Bronchial epithelial cell (primary cell): ENCODE measurements around the gene TRIM24. TPM values are rescaled to one million over a fixed set of nuclear protein-coding genes. Genes with fewer than 3 reads are reported as not detected.

ENCODE experiments used
- DNase-seq: peaks from one replicate; pipeline ENCODE4 v3.0.0-alpha.2; 2010; ENCODE audit warnings: low read depth
- FAIRE-seq: peaks from 2 replicates; lab custom pipeline; 2011; peaks lifted over from hg19 to GRCh38; lab: Jason Lieb, UNC
- H3K27me3 ChIP-seq: 2 replicates; pipeline ENCODE4 v1.5.1; 2011; ENCODE audit warnings: low read length; ENCODE audit not compliant: control insufficient read depth, insufficient read depth
- H3K36me3 ChIP-seq: 2 replicates; pipeline ENCODE4 v1.5.1; 2011; ENCODE audit warnings: low read length; ENCODE audit not compliant: control insufficient read depth, insufficient read depth
- H3K4me3 ChIP-seq: 2 replicates; pipeline ENCODE4 v1.5.1; 2011; ENCODE audit warnings: mild to moderate bottlenecking, low read depth, low read length, control low read depth
- total RNA-seq: library from RNA; depleted of rRNA; stranded (reverse); fragments of >200 nt; gene quantifications from 2 replicates; pipeline ENCODE4 v1.2.1, GENCODE V29; 2014
- TF ChIP-seq, protein P1 (sequence below): IDR thresholded peaks from 2 replicates; pipeline ENCODE4 v1.5.1; 2011; ENCODE audit warnings: mild to moderate bottlenecking, moderate library complexity, low read length, control low read depth, inconsistent platforms; ENCODE audit not compliant: insufficient read depth, severe bottlenecking

Gene TRIM24
- total RNA-seq, 1 donor from 2014 or later, result 2.1 TPM

- FAIRE-seq (no peak), DNase-seq (no peak)
- Histone ChIP-seq H3K27me3 (no peaks in the 10 kb centered on the region), H3K4me3 (no peak overlapping the region), H3K36me3 (no peaks in the 10 kb centered on the region)
- TF ChIP-seq, protein P1, sequence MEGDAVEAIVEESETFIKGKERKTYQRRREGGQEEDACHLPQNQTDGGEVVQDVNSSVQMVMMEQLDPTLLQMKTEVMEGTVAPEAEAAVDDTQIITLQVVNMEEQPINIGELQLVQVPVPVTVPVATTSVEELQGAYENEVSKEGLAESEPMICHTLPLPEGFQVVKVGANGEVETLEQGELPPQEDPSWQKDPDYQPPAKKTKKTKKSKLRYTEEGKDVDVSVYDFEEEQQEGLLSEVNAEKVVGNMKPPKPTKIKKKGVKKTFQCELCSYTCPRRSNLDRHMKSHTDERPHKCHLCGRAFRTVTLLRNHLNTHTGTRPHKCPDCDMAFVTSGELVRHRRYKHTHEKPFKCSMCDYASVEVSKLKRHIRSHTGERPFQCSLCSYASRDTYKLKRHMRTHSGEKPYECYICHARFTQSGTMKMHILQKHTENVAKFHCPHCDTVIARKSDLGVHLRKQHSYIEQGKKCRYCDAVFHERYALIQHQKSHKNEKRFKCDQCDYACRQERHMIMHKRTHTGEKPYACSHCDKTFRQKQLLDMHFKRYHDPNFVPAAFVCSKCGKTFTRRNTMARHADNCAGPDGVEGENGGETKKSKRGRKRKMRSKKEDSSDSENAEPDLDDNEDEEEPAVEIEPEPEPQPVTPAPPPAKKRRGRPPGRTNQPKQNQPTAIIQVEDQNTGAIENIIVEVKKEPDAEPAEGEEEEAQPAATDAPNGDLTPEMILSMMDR, result no peak
Observed at GRCh38 chr7:138429577-138430250, 30.3 kb upstream of the TRIM24 start.

- DNase-seq (peak; percentile 63), FAIRE-seq (no peak)
- no peaks in the 10 kb centered on the region for H3K36me3 ChIP-seq
- TF ChIP-seq, protein P1, result no peak
- no peaks in the 10 kb centered on the region for H3K27me3 ChIP-seq
- H3K4me3 ChIP-seq, result no peak overlapping the region
Observed at GRCh38 chr7:138431517-138431916, 28.5 kb upstream of the TRIM24 start.

GRCh38 chr7:138433583-138434443 lies 26.2 kb upstream of the TRIM24 start:
- DNase-seq (no peak), FAIRE-seq (no peak)
- Histone ChIP-seq H3K36me3 (no peaks in the 10 kb centered on the region), H3K4me3 (no peak overlapping the region), H3K27me3 (no peaks in the 10 kb centered on the region)
- TF ChIP-seq, protein P1, result no peak

DNA sequence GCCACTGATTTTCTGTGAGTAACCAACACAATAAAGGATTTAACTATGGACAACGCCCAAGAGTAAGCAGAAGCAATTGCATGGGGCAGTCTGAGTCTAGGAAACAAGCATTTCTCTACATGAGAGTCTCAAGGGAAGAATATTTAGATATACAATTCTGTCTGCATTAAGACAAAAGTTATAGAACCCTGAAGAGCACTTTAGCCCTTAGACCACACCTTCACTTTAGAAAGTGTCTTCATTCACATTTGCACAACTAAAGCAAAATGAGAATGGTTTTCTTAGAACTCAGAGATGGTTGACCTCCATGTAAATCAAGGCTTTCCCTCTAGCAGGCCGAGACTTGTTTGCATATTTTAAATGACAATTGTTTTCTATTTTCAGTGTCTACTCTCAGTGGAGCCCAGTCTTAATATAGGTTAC lies 25.5 kb upstream of the TRIM24 start:
- DNase-seq, result no peak
- no peak for FAIRE-seq
- Histone ChIP-seq H3K4me3 (no peak overlapping the region), H3K36me3 (no peaks in the 10 kb centered on the region), H3K27me3 (no peaks in the 10 kb centered on the region)
- TF ChIP-seq, protein P1, result no peak

DNA sequence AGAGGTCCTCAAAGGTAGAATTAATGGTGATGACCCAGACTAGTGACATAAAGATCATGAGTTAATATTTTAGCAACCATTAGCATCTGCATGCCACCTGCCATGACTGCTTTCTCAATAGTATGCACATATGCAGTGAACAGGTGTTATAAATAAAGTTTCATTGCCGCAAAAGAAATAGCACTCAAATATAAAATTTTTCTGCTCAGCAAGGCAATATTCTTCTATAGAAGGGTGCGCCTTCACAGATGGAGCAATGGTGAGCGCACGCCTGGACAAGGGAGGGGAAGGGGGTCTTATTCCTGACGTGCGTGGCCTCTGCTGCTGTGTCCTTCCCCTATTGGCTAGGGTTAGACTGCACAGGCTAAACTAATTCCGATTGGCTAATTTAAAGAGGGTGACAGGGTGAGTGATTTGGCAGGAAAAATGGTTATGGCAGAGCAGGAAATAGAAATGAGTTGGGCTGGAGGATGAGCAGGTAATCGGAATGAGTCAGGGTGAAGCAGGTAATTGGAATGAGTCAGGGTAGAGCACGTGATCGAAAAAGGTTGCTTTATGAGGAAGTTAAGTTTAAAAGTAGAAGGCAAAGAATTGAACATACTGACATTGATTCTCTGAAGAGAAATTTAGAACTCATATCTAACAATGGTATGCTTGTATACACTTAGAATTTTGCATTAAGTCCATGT lies 24.7 kb upstream of the TRIM24 start:
- TF ChIP-seq, protein P1, result no peak
- Histone ChIP-seq H3K36me3 (no peaks in the 10 kb centered on the region), H3K27me3 (no peaks in the 10 kb centered on the region), H3K4me3 (no peak overlapping the region)
- no peak for FAIRE-seq
- peak; percentile 17 for DNase-seq
